ENCODE measurements around the gene ABHD14A. TPM values are rescaled to one million over a fixed set of nuclear protein-coding genes. Genes with fewer than 3 reads are reported as not detected.

The ABHD14A gene
- total RNA-seq, 4 donors from 2014 or later = 3.9 to 11.6 (median 7.7) TPM

- peaks cover 4 to 45% (median 19%) of the 10 kb centered on the region in 4 donors for H3K4me1 ChIP-seq
- no peaks in the 10 kb centered on the region for H3K27me3 ChIP-seq
- TF ChIP-seq POLR2A (IDR thresholded peaks at IDR 0.05) (no peak), CTCF (IDR thresholded peaks at IDR 0.05) (no peak)
- H3K36me3 ChIP-seq = no peaks in the 10 kb centered on the region
- no peak overlapping the region for H3K4me3 ChIP-seq
- H3K9me3 ChIP-seq = no peaks in the 10 kb centered on the region
- peak overlapping the region in 1 of 4 donors; percentile 10 for H3K27ac ChIP-seq
- DNase-seq = no peak
Observed at GRCh38 chr3:51977446-51978142, 2.7 kb downstream of the ABHD14A start.

GRCh38 chr3:51978143-51978502, 3.3 kb downstream of the ABHD14A start:
- Histone ChIP-seq H3K4me1 (peaks cover 4 to 49% (median 20%) of the 10 kb centered on the region in 4 donors), H3K4me3 (no peak overlapping the region), H3K27ac (no peak overlapping the region), H3K27me3 (no peaks in the 10 kb centered on the region), H3K36me3 (no peaks in the 10 kb centered on the region), H3K9me3 (no peaks in the 10 kb centered on the region)
- no peak for TF ChIP-seq POLR2A (IDR thresholded peaks at IDR 0.05)
- TF ChIP-seq CTCF (IDR thresholded peaks at IDR 0.05) = no peak
- DNase-seq = no peak

GRCh38 chr3:51980253-51980652, 5.4 kb downstream of the ABHD14A start:
- DNase-seq = no peak
- Histone ChIP-seq H3K27me3 (no peaks in the 10 kb centered on the region), H3K4me1 (peaks cover 0 to 51% (median 15%) of the 10 kb centered on the region in 4 donors), H3K4me3 (no peak overlapping the region), H3K9me3 (no peaks in the 10 kb centered on the region), H3K27ac (peak overlapping the region in 1 of 4 donors; percentile 98), H3K36me3 (no peaks in the 10 kb centered on the region)
- TF ChIP-seq CTCF (IDR thresholded peaks at IDR 0.05) (no peak), POLR2A (IDR thresholded peaks at IDR 0.05) (no peak)

- peak overlapping the region; percentile 60 to 68 (median 66) for H3K4me3 ChIP-seq
- DNase-seq = peak; percentile 51 to 90 (median 89)
- TF ChIP-seq POLR2A (IDR thresholded peaks at IDR 0.05) (peak; percentile 41 to 53), CTCF (IDR thresholded peaks at IDR 0.05) (peak; percentile 41 to 96 (median 76))
Observed at GRCh38 chr3:51982352-51982837, 7.5 kb downstream of the ABHD14A start.

GRCh38 chr3:51982838-51983577, 8.1 kb downstream of the ABHD14A start, which contains the start of gene ACY1:
ACY1 (plus strand) TSS chr3:51983535; CDS start chr3:51984065, 530 bp downstream.
- H3K4me1 ChIP-seq = peaks cover 0 to 45% (median 12%) of the 10 kb centered on the region in 4 donors
- peak within 1 kb of the TSS; percentile 60 to 68 (median 66) for H3K4me3 ChIP-seq
- TF ChIP-seq CTCF (IDR thresholded peaks at IDR 0.05) (no peak), POLR2A (IDR thresholded peaks at IDR 0.05) (peak; percentile 80 to 92)
- H3K36me3 ChIP-seq = peaks cover 0 to 6% (median 0%) of the 10 kb centered on the region in 3 donors
- peak within 1 kb of the TSS; percentile 91 to 98 (median 94) for H3K27ac ChIP-seq
- no peaks in the 10 kb centered on the region for H3K27me3 ChIP-seq
- no peaks in the 10 kb centered on the region for H3K9me3 ChIP-seq
- peak; percentile 75 to 96 (median 94) for DNase-seq

More at GRCh38 chr3:51982352-51982837, 7.5 kb downstream of the ABHD14A start:
- peaks cover 0 to under 1% (median 0%) of the 10 kb centered on the region in 3 donors for H3K36me3 ChIP-seq
- H3K27me3 ChIP-seq = no peaks in the 10 kb centered on the region
- peak overlapping the region; percentile 91 to 98 (median 94) for H3K27ac ChIP-seq
- no peaks in the 10 kb centered on the region for H3K9me3 ChIP-seq
- H3K4me1 ChIP-seq = peaks cover 0 to 45% (median 12%) of the 10 kb centered on the region in 4 donors

Measured in Peyer's patch (tissue), 4 donors.